CD4-positive, alpha-beta T cell treated with Interleukin-4 for 4 hours (primary cell): ENCODE measurements around the gene MRFAP1L1.

Experiments used
- DNase-seq: peaks from one replicate; pipeline ENCODE4 v3.0.0-alpha.2; 2020

Gene MRFAP1L1

GRCh38 chr4:6715704-6716017, 6.0 kb upstream of the MRFAP1L1 start:
- DNase-seq: no peak

DNA sequence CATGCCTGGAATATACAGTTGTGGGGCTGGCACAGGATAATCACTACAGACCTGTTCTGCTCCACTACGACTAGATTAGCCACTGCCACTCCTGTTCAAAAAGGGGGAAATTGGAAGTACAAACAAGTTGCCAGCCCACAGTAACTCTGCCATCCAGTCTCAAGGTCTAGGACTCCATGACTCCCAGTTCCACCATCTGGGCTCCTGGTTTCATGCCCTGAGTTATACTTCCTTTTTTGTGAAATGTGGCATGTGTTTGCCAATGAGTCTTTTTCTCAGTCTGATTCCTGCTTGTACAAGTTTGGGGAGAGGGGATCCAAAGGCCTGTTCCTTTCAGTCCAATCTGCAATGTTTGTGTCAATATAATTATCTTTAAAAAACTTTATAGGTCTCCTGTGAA, 5.3 kb upstream of the MRFAP1L1 start:
- no peak for DNase-seq

GRCh38 chr4:6710996-6711395, 1.3 kb upstream of the MRFAP1L1 start:
- no peak for DNase-seq

DNA sequence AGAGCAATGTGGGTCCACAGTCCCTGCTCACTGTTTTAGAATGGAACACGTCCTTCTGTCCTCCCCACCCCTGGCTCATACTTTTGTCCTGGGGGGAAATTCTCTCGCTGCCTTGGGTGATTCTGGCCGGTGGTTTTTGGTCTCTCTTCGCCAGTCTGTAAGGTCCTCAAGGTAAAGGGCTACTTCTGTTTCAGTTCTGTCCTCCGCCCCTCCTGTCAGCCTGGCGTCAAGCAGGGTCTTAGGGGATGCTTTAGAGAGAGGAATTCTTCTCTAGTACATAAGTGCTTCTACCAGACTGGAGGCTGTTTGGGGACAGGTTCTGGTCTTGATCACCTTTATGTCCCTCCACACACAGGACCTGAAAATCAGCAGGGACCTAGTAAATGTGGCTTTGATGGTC, 617 bp upstream of the MRFAP1L1 start:
- DNase-seq: no peak

GRCh38 chr4:6706173-6706572, 3.5 kb downstream of the MRFAP1L1 start:
- DNase-seq: no peak

- no peak for DNase-seq
Measured at GRCh38 chr4:6705646-6706045, 4.0 kb downstream of the MRFAP1L1 start.

DNA sequence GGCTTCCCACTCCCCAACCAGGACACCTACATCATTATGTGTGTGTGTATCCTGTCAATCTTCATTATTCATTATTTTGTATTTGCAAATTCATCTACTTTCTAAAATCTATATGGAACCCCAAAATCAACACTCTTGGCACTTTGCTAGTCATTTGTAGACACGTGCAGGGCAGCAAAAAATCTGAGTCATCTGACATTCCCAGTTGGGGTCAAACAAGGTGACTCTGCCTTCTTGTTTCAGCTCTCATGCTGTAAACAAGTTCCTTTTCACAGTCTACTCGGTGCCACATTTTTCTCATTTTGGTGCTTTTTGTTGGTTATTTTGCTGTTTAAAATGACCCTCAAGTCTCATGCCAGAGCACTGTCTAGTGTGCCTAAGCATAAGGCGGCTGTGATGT, 5.9 kb downstream of the MRFAP1L1 start:
- no peak for DNase-seq

GRCh38 chr4:6702761-6703160, 6.9 kb downstream of the MRFAP1L1 start:
- DNase-seq: no peak

- DNase-seq: no peak
Measured at GRCh38 chr4:6701371-6701770, 8.3 kb downstream of the MRFAP1L1 start.

DNA sequence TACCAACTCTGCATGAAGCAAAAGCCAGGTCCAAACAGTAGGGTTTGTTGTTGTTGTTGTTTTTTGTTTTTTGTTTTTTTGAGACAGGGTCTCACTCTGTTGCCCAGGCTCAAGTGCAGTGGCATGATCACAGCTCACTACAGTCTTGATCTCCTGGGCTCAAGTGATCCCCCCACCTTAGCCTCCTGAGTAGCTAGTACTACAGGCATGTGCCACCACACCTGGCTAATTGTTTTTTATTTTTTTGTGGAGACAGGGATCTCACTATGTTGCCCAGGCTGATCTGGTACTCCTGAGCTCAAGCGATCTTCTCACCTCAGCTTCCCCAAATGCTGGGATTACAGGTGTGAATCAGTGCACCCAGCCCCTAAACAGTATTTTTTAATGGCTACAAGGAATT, 9.8 kb downstream of the MRFAP1L1 start:
- DNase-seq: no peak

GRCh38 chr4:6699388-6699787, 10.3 kb downstream of the MRFAP1L1 start:
- no peak for DNase-seq

- no peak for DNase-seq
Measured at GRCh38 chr4:6697131-6697530, 12.5 kb downstream of the MRFAP1L1 start.

- DNase-seq: no peak
Measured at GRCh38 chr4:6696611-6697010, 13.1 kb downstream of the MRFAP1L1 start.

GRCh38 chr4:6695660-6696610, 13.7 kb downstream of the MRFAP1L1 start:
- DNase-seq: peak; percentile 88

DNA sequence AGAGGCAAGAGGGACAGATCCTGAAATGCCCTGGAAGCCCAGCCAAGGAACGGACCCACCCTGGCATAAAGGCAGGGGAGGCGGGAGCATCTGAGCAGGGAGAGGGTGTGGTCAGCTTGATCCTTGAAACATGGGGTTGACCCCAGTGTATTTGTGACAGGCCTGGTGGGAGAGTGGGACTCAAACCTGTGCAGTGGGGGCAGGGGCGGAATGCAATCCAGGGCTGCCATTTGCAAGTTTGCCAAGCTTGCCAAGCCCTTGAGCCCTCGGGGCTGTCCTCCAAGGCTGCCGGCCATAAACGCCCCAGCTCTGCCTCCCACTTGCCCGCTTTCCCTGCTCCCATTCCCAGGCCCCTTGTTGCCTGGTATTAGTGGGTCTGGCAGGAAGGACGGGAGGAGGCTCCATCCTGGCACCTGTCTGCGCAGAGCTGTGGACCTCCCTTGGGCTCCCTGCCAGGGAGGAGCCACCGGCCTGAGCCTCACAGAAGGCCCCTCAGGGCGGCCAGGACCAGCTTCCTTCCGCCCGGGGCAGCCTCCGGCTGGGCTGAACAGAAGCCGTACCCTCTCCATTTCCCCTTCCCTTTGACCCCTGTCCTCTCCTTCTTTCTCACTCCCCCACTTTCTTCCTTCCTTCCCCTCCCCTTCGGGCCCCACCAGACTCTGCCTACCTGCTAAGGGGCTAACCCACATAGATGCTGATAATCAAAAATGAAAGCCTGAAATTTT, 15.3 kb downstream of the MRFAP1L1 start:
- no peak for DNase-seq

DNA sequence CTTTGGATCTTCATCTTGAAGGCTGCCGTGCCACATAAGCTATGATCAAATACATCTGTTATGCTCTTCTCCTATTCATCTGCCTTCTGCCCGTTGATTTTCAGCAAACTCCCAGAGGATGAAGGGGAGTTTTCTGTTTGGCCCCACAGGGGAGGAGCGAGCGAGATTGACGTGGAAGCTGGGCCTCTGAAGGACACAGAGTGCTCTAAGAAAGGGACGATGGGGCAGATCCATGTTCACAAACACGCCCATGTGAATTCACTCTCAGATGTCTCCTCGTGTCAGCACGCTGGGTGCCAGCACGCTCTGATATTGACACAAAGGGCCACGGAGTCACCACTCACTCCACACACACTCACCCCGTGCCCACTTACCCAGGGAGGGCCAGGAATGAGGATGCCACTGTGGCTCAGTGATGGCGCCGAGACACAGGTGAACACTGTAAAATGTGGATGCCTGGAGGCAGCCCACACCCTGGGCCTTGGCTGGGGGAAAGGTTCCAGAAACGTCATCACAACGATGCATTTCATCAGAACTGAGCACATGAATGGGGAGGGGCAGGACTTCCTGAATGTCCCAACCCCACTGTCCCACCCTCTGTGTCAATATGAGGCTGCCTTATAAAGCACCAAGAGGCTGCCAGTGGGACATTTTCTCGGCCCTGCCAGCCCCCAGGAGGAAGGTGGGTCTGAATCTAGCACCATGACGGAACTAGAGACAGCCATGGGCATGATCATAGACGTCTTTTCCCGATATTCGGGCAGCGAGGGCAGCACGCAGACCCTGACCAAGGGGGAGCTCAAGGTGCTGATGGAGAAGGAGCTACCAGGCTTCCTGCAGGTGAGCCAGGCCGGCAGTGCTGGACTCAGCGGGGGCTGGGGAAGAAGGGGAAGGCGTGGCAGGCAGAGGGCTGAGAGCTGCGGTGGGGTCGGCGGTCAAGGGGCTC, 16.2 kb downstream of the MRFAP1L1 start, which contains the start of gene S100P:
Gene S100P (plus strand): TSS at position 648 of the 946 bp plus-strand sequence. CDS start 55 bp downstream, at position 703.
- DNase-seq: no peak

- no peak for DNase-seq
Measured at GRCh38 chr4:6692806-6693205, 16.9 kb downstream of the MRFAP1L1 start.

GRCh38 chr4:6692379-6692778, 17.3 kb downstream of the MRFAP1L1 start:
- DNase-seq: no peak

DNA sequence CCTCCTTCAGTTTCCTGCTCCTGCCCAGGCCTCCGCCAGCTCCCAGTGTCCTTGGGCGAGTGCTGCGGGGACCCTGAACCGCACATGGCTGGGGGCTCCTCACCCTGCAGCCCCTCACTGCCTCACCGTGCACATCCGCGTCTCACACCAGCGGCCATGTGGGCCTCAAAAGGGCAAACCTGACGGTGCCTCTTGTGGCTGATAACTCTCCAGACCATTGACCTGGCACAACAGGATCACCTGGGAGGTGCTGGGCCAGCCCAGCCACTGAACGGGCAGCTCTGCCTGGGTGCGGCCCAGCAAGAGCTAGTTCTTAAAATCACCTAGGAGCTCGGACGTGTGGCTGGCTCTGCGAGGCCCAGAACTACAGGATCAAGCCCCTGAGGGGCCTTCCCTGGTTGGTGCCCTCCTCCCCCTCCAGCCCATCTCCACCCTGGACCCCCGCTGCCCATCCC, 20.1 kb downstream of the MRFAP1L1 start:
- DNase-seq: no peak

- DNase-seq: peak; percentile 83
Measured at GRCh38 chr4:6688879-6689505, 20.7 kb downstream of the MRFAP1L1 start.

GRCh38 chr4:6687947-6688878, 21.5 kb downstream of the MRFAP1L1 start:
- DNase-seq: no peak
